ENCODE measurements around the gene FAM81A.

FAM81A gene

DNA sequence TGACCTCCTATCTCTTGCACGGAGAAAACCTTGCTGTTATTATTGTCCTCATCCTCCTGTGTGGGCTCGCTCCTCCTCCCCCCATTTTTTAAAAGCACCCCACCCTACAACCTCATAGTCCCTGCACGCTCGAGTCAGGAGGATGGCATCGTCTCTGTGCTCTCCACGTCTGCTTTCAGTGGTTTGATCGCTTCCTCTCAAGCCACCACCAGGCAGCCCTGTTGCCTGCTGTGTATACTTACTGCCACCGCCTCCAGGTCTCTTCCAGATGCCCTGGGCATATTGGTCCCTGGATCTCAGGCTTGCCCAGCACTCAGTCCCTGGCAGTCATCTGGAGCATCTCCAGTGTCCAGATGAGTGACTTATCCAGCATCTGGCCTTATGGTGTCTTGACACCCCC, 131.5 kb downstream of the FAM81A start:
- H3K4me1 ChIP-seq (ENCODE audit: control insufficient read depth, insufficient read depth, low read length): no peaks in the 10 kb centered on the region
- no peaks in the 10 kb centered on the region for H3K27me3 ChIP-seq (ENCODE audit: control insufficient read depth, insufficient read depth, low read length, poor library complexity, severe bottlenecking)
- no peaks in the 10 kb centered on the region for H3K9me3 ChIP-seq (ENCODE audit: control insufficient read depth, low read length)
- WGBS, 2 experiments: 91 to 92% methylated on average over 8 of the region's 8 CpGs
- H3K36me3 ChIP-seq (ENCODE audit: control insufficient read depth, insufficient read depth, low read length): no peaks in the 10 kb centered on the region
- no peak overlapping the region for H3K27ac ChIP-seq (ENCODE audit: insufficient read depth, low read depth, low read length, poor library complexity, severe bottlenecking)
- H3K4me3 ChIP-seq (ENCODE audit: insufficient read depth, low read depth, low read length): no peak overlapping the region

DNA sequence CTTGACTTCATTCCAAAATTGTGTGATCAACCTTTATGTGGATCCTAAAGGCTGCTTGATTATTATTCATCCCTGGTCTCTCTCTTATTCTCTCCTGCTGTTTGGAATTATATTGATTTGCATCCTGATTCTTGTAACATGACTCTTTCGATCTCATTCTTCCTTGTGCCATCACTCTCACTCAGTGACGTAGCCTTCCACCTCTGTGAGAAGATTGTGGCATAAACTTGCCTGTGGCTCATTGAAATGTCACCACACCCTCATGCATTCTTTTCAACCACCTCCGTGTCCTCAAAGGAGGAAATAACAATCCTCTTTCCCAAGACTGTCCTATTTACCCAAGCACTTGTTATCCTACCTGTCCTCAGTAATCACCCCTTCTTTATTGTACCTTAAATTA, 132.3 kb downstream of the FAM81A start:
- H3K27ac ChIP-seq (ENCODE audit: insufficient read depth, low read depth, low read length, poor library complexity, severe bottlenecking): no peak overlapping the region
- no peaks in the 10 kb centered on the region for H3K4me1 ChIP-seq (ENCODE audit: control insufficient read depth, insufficient read depth, low read length)

GRCh38 chr15:59571606-59572005, 133.6 kb downstream of the FAM81A start:
- H3K4me3 ChIP-seq (ENCODE audit: insufficient read depth, low read depth, low read length): no peak overlapping the region
- H3K27ac ChIP-seq (ENCODE audit: insufficient read depth, low read depth, low read length, poor library complexity, severe bottlenecking): no peak overlapping the region
- H3K4me1 ChIP-seq (ENCODE audit: control insufficient read depth, insufficient read depth, low read length): no peaks in the 10 kb centered on the region
- H3K36me3 ChIP-seq (ENCODE audit: control insufficient read depth, insufficient read depth, low read length): no peaks in the 10 kb centered on the region
- 94 to 96% methylated on average over 6 of the region's 6 CpGs for WGBS, 2 experiments
- no peaks in the 10 kb centered on the region for H3K27me3 ChIP-seq (ENCODE audit: control insufficient read depth, insufficient read depth, low read length, poor library complexity, severe bottlenecking)
- no peaks in the 10 kb centered on the region for H3K9me3 ChIP-seq (ENCODE audit: control insufficient read depth, low read length)

More for the DNA sequence above, 132.3 kb downstream of the FAM81A start:
- WGBS, 2 experiments: 79 to 80% methylated on average over 3 of the region's 3 CpGs
- Histone ChIP-seq H3K4me3 (ENCODE audit: insufficient read depth, low read depth, low read length) (no peak overlapping the region), H3K27me3 (ENCODE audit: control insufficient read depth, insufficient read depth, low read length, poor library complexity, severe bottlenecking) (no peaks in the 10 kb centered on the region), H3K36me3 (ENCODE audit: control insufficient read depth, insufficient read depth, low read length) (no peaks in the 10 kb centered on the region), H3K9me3 (ENCODE audit: control insufficient read depth, low read length) (no peaks in the 10 kb centered on the region)
